Liver (tissue), 9 donors: ENCODE results near the gene CLDN10. TPM values are rescaled to one million over a fixed set of nuclear protein-coding genes. Genes with fewer than 3 reads are reported as not detected.

Source experiments
- DNase-seq: peaks from one replicate; pipeline ENCODE4 v3.0.0-alpha.2; 2017; ENCODE audit warnings: low spot score
- H3K27ac ChIP-seq, 2 donors: one replicate each; pipeline ENCODE4 v1.7.0; 2013; ENCODE audit warnings: inconsistent platforms in 2 of 2, low read length in 2 of 2, control low read depth in 1 of 2, low read depth in 1 of 2, mild to moderate bottlenecking in 1 of 2
- H3K27me3 ChIP-seq, 4 donors: one replicate each; pipeline versions ENCODE4 v1.6.1 to v1.7.0; 2013; ENCODE audit warnings: low read length in 3 of 4, inconsistent platforms in 1 of 4, mild to moderate bottlenecking in 1 of 4, moderate library complexity in 1 of 4; ENCODE audit not compliant: control insufficient read depth in 4 of 4, insufficient read depth in 4 of 4
- H3K36me3 ChIP-seq, 4 donors: one replicate each; pipeline versions ENCODE4 v1.6.1 to v1.7.0; 2013; ENCODE audit warnings: low read length in 3 of 4, mild to moderate bottlenecking in 3 of 4, low read depth in 1 of 4, moderate library complexity in 1 of 4; ENCODE audit not compliant: control insufficient read depth in 4 of 4, insufficient read depth in 3 of 4
- H3K4me1 ChIP-seq, 4 donors: one replicate each; pipeline versions ENCODE4 v1.6.1 to v1.7.0; 2013; ENCODE audit warnings: low read length in 3 of 4, mild to moderate bottlenecking in 3 of 4, moderate library complexity in 1 of 4; ENCODE audit not compliant: control insufficient read depth in 4 of 4, insufficient read depth in 4 of 4
- H3K4me3 ChIP-seq, 3 donors: one replicate each; pipeline versions ENCODE4 v1.6.1 to v1.7.0; 2013; ENCODE audit warnings: low read length in 3 of 3, control low read depth in 1 of 3, low read depth in 1 of 3, mild to moderate bottlenecking in 1 of 3
- H3K9ac ChIP-seq, 2 donors: one replicate each; pipeline ENCODE4 v1.7.0; 2013; ENCODE audit warnings: low read length in 2 of 2, mild to moderate bottlenecking in 2 of 2, moderate library complexity in 2 of 2, control low read depth in 1 of 2, low read depth in 1 of 2
- H3K9me3 ChIP-seq, 4 donors: one replicate each; pipeline versions ENCODE4 v1.6.1 to v1.7.0; 2013; ENCODE audit warnings: low read length in 3 of 4; ENCODE audit not compliant: control insufficient read depth in 4 of 4
- EGR1 ChIP-seq, 2 donors: IDR thresholded peaks; 2 replicates each; pipeline ENCODE4 v1.6.1; 2016 to 2018; ENCODE audit warnings: antibody characterized with exemption in 2 of 2, low read depth in 2 of 2
- FOXA1 ChIP-seq: IDR thresholded peaks from 2 replicates; pipeline ENCODE4 v1.6.1; 2016; ENCODE audit warnings: antibody characterized with exemption
- FOXA2 ChIP-seq: IDR thresholded peaks from 2 replicates; pipeline ENCODE4 v1.6.1; 2016; ENCODE audit warnings: antibody characterized with exemption
- GABPA ChIP-seq, 2 donors: IDR thresholded peaks in 1 of 2; conservative IDR thresholded peaks in 1 of 2; 2 replicates each; pipeline ENCODE4 v1.6.1; 2016; ENCODE audit warnings: antibody characterized with exemption in 2 of 2, mild to moderate bottlenecking in 1 of 2, moderate library complexity in 1 of 2
- HNF4A ChIP-seq, 2 donors: conservative IDR thresholded peaks; 2 replicates each; pipeline ENCODE4 v1.6.1; 2016; ENCODE audit warnings: antibody characterized with exemption in 2 of 2, mild to moderate bottlenecking in 2 of 2
- HNF4G ChIP-seq: IDR thresholded peaks from 2 replicates; pipeline ENCODE4 v1.6.1; 2016; ENCODE audit warnings: antibody characterized with exemption
- JUND ChIP-seq, 2 donors: IDR thresholded peaks; 2 replicates each; pipeline ENCODE4 v1.6.1; 2016; ENCODE audit warnings: antibody characterized with exemption in 2 of 2
- NR2F2 ChIP-seq: IDR thresholded peaks from 2 replicates; pipeline ENCODE4 v1.6.1; 2016; ENCODE audit warnings: antibody characterized with exemption
- RAD21 ChIP-seq, 2 donors: IDR thresholded peaks; 2 replicates each; pipeline ENCODE4 v1.6.1; 2016; ENCODE audit warnings: antibody characterized with exemption in 2 of 2, mild to moderate bottlenecking in 2 of 2
- RXRA ChIP-seq, 2 donors: IDR thresholded peaks; 2 replicates each; pipeline ENCODE4 v1.6.1; 2017 to 2018; ENCODE audit warnings: antibody characterized with exemption in 2 of 2, mild to moderate bottlenecking in 1 of 2
- SP1 ChIP-seq: IDR thresholded peaks from 2 replicates; pipeline ENCODE4 v1.6.1; 2018; ENCODE audit warnings: antibody characterized with exemption, mild to moderate bottlenecking
- TAF1 ChIP-seq: conservative IDR thresholded peaks from 2 replicates; pipeline ENCODE4 v1.6.1; 2016; ENCODE audit warnings: antibody characterized with exemption, mild to moderate bottlenecking
- YY1 ChIP-seq: IDR thresholded peaks from 2 replicates; pipeline ENCODE4 v1.6.1; 2016; ENCODE audit warnings: antibody characterized with exemption, mild to moderate bottlenecking
- WGBS: extraction: QIAGEN DNeasy Blood & Tissue Kit; methylation state at CpG from one replicate; pipeline ENCODE4 v1.1.7; 2013; 5-methylcytosine and 5-hydroxymethylcytosine counted together
- polyA plus RNA-seq, 2 donors: library from polyadenylated mRNA; stranded (reverse) in 1 of 2; unstranded in 1 of 2; fragments of 200-250 nt in 1 of 2; fragments of >200 nt in 1 of 2; fragmentation: Nextera tagmentation in 1 of 2; extraction: Ambion mirVana in 1 of 2; gene quantifications; one replicate each; pipeline versions ENCODE4 v1.2.1 to v1.2.3, GENCODE V29; 2013 to 2015
- total RNA-seq, 2 donors: library from RNA; depleted of rRNA; stranded (reverse); fragments of >200 nt; gene quantifications; one replicate each; pipeline ENCODE4 v1.2.3, GENCODE V29; 2014
- TF ChIP-seq, protein P1 (sequence below): IDR thresholded peaks from 2 replicates; pipeline ENCODE4 v1.6.1; 2016; ENCODE audit warnings: antibody characterized with exemption
- TF ChIP-seq, protein P2 (sequence below): IDR thresholded peaks from 2 replicates; pipeline ENCODE4 v1.6.1; 2016; ENCODE audit warnings: antibody characterized with exemption
- TF ChIP-seq, protein P3 (sequence below): IDR thresholded peaks from 2 replicates; pipeline ENCODE4 v1.6.1; 2016; ENCODE audit warnings: antibody characterized with exemption
- TF ChIP-seq, protein P4 (sequence below): fragments of 150-350 bp; IDR thresholded peaks from 2 replicates; pipeline ENCODE4 v1.5.1; 2017; ENCODE audit warnings: improper control_type of control experiment, low read depth, low read length; ENCODE audit not compliant: missing input control
- donor health status: healthy.
- donor health status: healthy.
- donor health status: healthy.
- donor health status: healthy.
- donor health status: healthy.

CLDN10 gene
- total and polyA plus RNA-seq, 4 donors: 0.79 to 15.1 (median 3.1) TPM

DNA sequence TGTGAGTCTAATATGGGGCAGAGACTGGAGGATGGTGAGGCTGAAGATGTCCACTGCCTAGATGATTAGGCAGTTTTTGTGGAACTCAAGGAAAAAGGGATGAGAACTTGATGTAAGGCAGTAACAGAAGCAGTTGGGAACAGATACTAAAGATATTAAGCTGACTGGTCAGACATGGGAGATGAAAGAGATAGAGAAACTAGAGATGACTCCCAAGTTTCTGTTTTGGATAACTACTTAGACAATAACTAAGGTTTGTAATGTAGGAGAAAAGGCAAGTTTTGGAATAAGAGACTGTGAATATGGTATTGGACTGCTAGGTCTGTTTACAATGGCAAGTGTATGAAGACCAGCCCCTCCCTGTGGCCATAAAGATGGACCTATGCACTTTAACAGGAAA, 43.5 kb upstream of the CLDN10 start:
- no peak overlapping the region for H3K9ac ChIP-seq
- TF ChIP-seq, protein P1, sequence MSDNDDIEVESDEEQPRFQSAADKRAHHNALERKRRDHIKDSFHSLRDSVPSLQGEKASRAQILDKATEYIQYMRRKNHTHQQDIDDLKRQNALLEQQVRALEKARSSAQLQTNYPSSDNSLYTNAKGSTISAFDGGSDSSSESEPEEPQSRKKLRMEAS: no peak
- TF ChIP-seq GABPA (IDR thresholded peaks at IDR 0.05 in 1 of 2, conservative IDR thresholded peaks at IDR 0.05 in 1 of 2) (no peak), HNF4G (no peak), SP1 (no peak), NR2F2 (no peak)
- TF ChIP-seq, protein P2, sequence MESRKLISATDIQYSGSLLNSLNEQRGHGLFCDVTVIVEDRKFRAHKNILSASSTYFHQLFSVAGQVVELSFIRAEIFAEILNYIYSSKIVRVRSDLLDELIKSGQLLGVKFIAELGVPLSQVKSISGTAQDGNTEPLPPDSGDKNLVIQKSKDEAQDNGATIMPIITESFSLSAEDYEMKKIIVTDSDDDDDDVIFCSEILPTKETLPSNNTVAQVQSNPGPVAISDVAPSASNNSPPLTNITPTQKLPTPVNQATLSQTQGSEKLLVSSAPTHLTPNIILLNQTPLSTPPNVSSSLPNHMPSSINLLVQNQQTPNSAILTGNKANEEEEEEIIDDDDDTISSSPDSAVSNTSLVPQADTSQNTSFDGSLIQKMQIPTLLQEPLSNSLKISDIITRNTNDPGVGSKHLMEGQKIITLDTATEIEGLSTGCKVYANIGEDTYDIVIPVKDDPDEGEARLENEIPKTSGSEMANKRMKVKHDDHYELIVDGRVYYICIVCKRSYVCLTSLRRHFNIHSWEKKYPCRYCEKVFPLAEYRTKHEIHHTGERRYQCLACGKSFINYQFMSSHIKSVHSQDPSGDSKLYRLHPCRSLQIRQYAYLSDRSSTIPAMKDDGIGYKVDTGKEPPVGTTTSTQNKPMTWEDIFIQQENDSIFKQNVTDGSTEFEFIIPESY: no peak
- no peak overlapping the region for H3K27ac ChIP-seq

DNA sequence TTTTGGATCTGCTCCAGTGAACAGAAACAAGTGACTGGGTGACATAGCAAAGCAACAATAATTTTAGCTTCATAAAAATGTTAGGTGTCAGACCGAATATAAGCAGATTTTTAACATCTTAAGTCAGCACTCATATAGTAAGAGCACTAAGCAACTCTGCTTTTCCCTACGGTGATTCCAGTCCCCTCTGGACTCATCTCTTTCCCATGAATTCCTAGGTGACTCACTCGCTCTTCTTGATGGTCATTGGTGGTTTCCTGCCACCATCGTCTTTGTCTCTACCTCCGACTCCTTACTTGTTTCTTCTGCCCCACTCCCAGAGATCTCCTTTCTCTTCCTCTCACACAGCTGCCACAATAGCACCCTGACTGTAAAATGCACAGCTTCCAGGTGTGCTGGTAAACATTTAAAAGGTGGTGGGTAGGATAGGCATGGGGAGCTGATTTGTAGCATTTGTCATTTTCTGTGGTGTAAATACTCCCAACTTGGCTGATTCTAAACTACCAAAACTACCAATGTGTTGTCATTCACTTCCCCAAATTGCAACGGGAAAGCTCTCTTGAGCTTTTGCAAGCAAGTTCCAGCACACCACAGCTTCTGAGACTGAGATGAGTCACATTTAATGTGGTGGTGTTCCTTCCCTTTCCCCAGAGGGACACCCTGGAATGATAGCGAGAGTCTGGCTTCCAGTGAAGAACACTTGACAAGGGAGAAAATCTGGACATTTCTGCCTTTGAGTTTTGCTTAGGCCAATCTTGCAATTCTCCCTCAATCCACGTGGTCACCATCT, 42.8 kb upstream of the CLDN10 start:
- Histone ChIP-seq H3K4me3 (no peak overlapping the region), H3K9me3 (no peaks in the 10 kb centered on the region), H3K9ac (no peak overlapping the region), H3K27ac (no peak overlapping the region), H3K36me3 (no peaks in the 10 kb centered on the region), H3K27me3 (peaks cover 0 to 9% (median 0%) of the 10 kb centered on the region in 4 donors), H3K4me1 (no peaks in the 10 kb centered on the region)
- TF ChIP-seq HNF4G (no peak), JUND (IDR thresholded peaks at IDR 0.05) (no peak), GABPA (IDR thresholded peaks at IDR 0.05 in 1 of 2, conservative IDR thresholded peaks at IDR 0.05 in 1 of 2) (no peak), HNF4A (conservative IDR thresholded peaks at IDR 0.05) (no peak), TAF1 (no peak), FOXA2 (no peak), RAD21 (IDR thresholded peaks at IDR 0.05) (no peak)
- TF ChIP-seq, protein P3, sequence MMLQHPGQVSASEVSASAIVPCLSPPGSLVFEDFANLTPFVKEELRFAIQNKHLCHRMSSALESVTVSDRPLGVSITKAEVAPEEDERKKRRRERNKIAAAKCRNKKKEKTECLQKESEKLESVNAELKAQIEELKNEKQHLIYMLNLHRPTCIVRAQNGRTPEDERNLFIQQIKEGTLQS: no peak
- DNase-seq: no peak
- WGBS: 67% methylated on average over 8 of the region's 8 CpGs

More for the DNA sequence above, 43.5 kb upstream of the CLDN10 start:
- H3K36me3 ChIP-seq: no peaks in the 10 kb centered on the region
- H3K4me1 ChIP-seq: no peaks in the 10 kb centered on the region
- no peak for DNase-seq
- H3K9me3 ChIP-seq: no peaks in the 10 kb centered on the region
- H3K4me3 ChIP-seq: no peak overlapping the region
- H3K27me3 ChIP-seq: peaks cover 0 to 9% (median 0%) of the 10 kb centered on the region in 4 donors

DNA sequence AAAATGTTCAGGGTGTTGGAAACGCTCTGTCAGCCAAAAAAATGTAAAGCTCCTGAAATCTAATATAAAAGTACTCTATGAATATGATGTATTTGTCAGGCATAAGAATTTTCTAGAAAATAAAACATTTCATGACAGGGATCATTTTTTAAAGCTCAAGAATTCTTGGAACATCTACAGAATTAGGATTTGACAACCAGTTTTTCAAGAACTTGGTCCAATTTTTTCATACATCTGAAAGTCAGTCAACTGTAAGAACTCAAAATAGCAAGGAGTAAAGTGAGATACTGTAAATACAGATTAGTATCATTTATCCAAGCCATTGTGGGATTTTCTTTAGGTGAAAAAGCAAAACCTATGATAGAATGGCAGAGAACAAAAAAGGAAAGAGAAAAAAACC, 41.6 kb upstream of the CLDN10 start:
- Histone ChIP-seq H3K27me3 (peaks cover 0 to 9% (median 0%) of the 10 kb centered on the region in 4 donors), H3K4me1 (no peaks in the 10 kb centered on the region), H3K36me3 (no peaks in the 10 kb centered on the region), H3K27ac (no peak overlapping the region), H3K4me3 (no peak overlapping the region), H3K9me3 (no peaks in the 10 kb centered on the region), H3K9ac (no peak overlapping the region)
- 90% methylated on average over 1 of the region's 1 CpG for WGBS
- no peak for DNase-seq
- TF ChIP-seq HNF4G (no peak), FOXA2 (no peak), YY1 (no peak), FOXA1 (no peak), HNF4A (conservative IDR thresholded peaks at IDR 0.05) (no peak), RXRA (IDR thresholded peaks at IDR 0.05) (no peak), SP1 (no peak), TAF1 (no peak), RAD21 (IDR thresholded peaks at IDR 0.05) (no peak), JUND (IDR thresholded peaks at IDR 0.05) (no peak), NR2F2 (no peak), GABPA (IDR thresholded peaks at IDR 0.05 in 1 of 2, conservative IDR thresholded peaks at IDR 0.05 in 1 of 2) (no peak), EGR1 (IDR thresholded peaks at IDR 0.05; ENCODE audit: low read depth in 2 of 2) (no peak)
- TF ChIP-seq, protein P3: no peak
- TF ChIP-seq, protein P1: no peak
- TF ChIP-seq, protein P4, sequence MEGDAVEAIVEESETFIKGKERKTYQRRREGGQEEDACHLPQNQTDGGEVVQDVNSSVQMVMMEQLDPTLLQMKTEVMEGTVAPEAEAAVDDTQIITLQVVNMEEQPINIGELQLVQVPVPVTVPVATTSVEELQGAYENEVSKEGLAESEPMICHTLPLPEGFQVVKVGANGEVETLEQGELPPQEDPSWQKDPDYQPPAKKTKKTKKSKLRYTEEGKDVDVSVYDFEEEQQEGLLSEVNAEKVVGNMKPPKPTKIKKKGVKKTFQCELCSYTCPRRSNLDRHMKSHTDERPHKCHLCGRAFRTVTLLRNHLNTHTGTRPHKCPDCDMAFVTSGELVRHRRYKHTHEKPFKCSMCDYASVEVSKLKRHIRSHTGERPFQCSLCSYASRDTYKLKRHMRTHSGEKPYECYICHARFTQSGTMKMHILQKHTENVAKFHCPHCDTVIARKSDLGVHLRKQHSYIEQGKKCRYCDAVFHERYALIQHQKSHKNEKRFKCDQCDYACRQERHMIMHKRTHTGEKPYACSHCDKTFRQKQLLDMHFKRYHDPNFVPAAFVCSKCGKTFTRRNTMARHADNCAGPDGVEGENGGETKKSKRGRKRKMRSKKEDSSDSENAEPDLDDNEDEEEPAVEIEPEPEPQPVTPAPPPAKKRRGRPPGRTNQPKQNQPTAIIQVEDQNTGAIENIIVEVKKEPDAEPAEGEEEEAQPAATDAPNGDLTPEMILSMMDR: no peak
- TF ChIP-seq, protein P2: no peak
